H1 (cell line): ENCODE data around the gene ACYP1. TPM values are rescaled to one million over a fixed set of nuclear protein-coding genes. Genes with fewer than 3 reads are reported as not detected.

Experiments used
- polyA plus RNA-seq, 7 experiments: library from polyadenylated mRNA; depleted of rRNA in 3 of 7; stranded (reverse) in 5 of 7; unstranded in 2 of 7; fragments of >200 nt in 5 of 7; fragments of 200-250 nt in 2 of 7; gene quantifications; 1 replicate in 5 of 7; 2 replicates in 1 of 7; 4 replicates in 1 of 7; pipeline versions ENCODE4 v1.2.1 to v1.2.3, GENCODE V29; 2011 to 2013; ENCODE audit warnings: missing spikeins in 2 of 7, mixed read lengths in 2 of 7
- small RNA-seq: library from polyadenylated mRNA; stranded (forward); fragments of <200 nt; extraction: miRNeasy Mini kit (QIAGEN cat#:217004); gene quantifications from one replicate; pipeline ENCODE3, GENCODE V24; 2013; ENCODE audit not compliant: insufficient read depth
- total RNA-seq: library from RNA; stranded (reverse); fragmentation: NEBNext Ultra II Directional; extraction: Animal tissue kit (Norgen Biotek cat#: 25700); gene quantifications from 2 replicates; pipeline ENCODE4 v1.2.1, GENCODE V29; 2021

ACYP1 gene
- total and polyA plus RNA-seq, 2 of the 8 experiments (the other 6 are each of a cell fraction or from before 2014, with no cell fraction given): 22.3 to 24.8 TPM

Small RNA genes within 50 kb of the gene (small RNA-seq; reads per million reads assigned to genes)
- not detected for gene RNU6-689P

Other genes starting within 250 kb of the ACYP1 start
- gene PROX2, start 187.9 kb downstream of the ACYP1 start, total RNA-seq: not detected in 2 replicates
- gene PROX2, start 187.9 kb downstream of the ACYP1 start, polyA plus RNA-seq (2011; rRNA removed): 0.03 and 0.08 TPM in 2 replicates
- gene DLST, start 182.1 kb downstream of the ACYP1 start, total RNA-seq: 111 and 117 TPM in 2 replicates
- gene DLST, start 182.1 kb downstream of the ACYP1 start, polyA plus RNA-seq (2011; rRNA removed): 96.5 and 120 TPM in 2 replicates
- gene RPS6KL1, start 140.8 kb downstream of the ACYP1 start, total RNA-seq: 11.3 and 13.8 TPM in 2 replicates
- 9.4 and 9.8 TPM in 2 replicates for gene RPS6KL1, start 140.8 kb downstream of the ACYP1 start, polyA plus RNA-seq (2011; rRNA removed)
- gene PGF, start 108.4 kb downstream of the ACYP1 start, total RNA-seq: 3.9 and 4.1 TPM in 2 replicates
- gene PGF, start 108.4 kb downstream of the ACYP1 start, polyA plus RNA-seq (2011; rRNA removed): 2.1 and 2.8 TPM in 2 replicates
- gene EIF2B2, start 61.1 kb downstream of the ACYP1 start, total RNA-seq: 42.6 and 51.4 TPM in 2 replicates
- 59.7 and 79.9 TPM in 2 replicates for gene EIF2B2, start 61.1 kb downstream of the ACYP1 start, polyA plus RNA-seq (2011; rRNA removed)
- gene MLH3, start 12.6 kb downstream of the ACYP1 start, total RNA-seq: 19.1 and 20.1 TPM in 2 replicates
- 5.0 and 9.3 TPM in 2 replicates for gene MLH3, start 12.6 kb downstream of the ACYP1 start, polyA plus RNA-seq (2011; rRNA removed)
- 1.2 and 1.7 TPM in 2 replicates for gene ZC2HC1C, start 5.6 kb upstream of the ACYP1 start, total RNA-seq
- 0.57 and 0.72 TPM in 2 replicates for gene ZC2HC1C, start 5.6 kb upstream of the ACYP1 start, polyA plus RNA-seq (2011; rRNA removed)
- 39.5 and 43.6 TPM in 2 replicates for gene NEK9, start 63.0 kb upstream of the ACYP1 start, total RNA-seq
- 16.0 and 28.0 TPM in 2 replicates for gene NEK9, start 63.0 kb upstream of the ACYP1 start, polyA plus RNA-seq (2011; rRNA removed)
- 250 and 251 TPM in 2 replicates for gene TMED10, start 112.6 kb upstream of the ACYP1 start, total RNA-seq
- 163 and 218 TPM in 2 replicates for gene TMED10, start 112.6 kb upstream of the ACYP1 start, polyA plus RNA-seq (2011; rRNA removed)
- gene FOS, start 214.8 kb upstream of the ACYP1 start, total RNA-seq: 51.5 and 51.8 TPM in 2 replicates
- 50.2 and 74.5 TPM in 2 replicates for gene FOS, start 214.8 kb upstream of the ACYP1 start, polyA plus RNA-seq (2011; rRNA removed)